Measurements from ENCODE around the gene PRPF19.

The PRPF19 gene

DNA sequence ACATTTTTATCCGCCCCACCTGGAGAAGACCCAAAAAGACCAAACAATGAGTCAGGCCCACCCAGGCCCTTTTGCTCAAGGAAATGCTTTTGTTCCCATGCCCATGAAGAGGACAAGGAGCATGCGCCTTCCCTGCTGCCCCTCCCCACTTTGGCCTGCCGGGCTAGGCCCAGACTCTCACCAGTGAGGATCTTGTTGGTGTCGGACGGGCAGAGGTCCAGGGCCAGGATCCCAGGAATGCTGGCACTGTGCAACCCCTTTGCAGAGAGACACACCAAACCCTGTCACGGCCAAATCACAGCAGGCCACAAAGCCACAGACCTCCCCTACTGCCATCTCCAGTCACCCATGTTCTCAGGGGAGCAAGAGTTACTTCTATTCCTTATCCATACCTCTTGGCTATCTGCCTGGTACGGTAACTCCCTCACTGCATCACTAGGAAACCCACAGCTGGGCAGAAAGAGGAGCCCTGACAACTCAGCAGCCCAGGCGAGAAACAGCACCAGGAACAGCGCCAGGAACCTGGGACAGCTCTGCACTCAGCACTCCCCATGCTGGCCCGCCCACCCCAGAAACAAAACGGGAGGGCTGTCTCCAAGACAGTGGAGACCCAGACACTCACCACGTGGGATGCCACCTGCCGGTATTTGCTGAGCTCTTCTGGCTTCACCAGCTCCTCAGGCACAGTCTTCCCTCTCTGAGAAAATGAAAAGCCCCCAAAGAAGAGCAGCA, 5.5 kb downstream of the PRPF19 start:
- DNase-seq = no peak

DNA sequence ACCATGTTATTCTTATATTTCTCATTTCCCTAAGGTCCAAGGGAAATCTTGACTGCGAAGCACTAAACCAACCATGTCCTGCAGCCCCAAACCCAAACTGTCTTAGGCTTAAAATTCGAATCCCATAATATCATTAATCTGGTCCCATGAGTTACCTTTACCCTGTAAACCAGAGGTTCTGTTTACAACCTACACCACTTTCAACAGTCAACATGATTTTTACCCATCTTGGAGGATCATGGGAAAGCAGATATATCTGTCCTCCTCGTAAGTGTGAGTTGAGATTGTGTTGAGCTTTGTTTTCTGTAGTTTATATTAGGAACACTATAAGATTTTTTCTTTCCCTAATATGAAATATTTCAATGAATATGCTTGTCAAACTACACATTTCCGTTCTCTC, 6.4 kb downstream of the PRPF19 start:
- no peak for DNase-seq

DNA sequence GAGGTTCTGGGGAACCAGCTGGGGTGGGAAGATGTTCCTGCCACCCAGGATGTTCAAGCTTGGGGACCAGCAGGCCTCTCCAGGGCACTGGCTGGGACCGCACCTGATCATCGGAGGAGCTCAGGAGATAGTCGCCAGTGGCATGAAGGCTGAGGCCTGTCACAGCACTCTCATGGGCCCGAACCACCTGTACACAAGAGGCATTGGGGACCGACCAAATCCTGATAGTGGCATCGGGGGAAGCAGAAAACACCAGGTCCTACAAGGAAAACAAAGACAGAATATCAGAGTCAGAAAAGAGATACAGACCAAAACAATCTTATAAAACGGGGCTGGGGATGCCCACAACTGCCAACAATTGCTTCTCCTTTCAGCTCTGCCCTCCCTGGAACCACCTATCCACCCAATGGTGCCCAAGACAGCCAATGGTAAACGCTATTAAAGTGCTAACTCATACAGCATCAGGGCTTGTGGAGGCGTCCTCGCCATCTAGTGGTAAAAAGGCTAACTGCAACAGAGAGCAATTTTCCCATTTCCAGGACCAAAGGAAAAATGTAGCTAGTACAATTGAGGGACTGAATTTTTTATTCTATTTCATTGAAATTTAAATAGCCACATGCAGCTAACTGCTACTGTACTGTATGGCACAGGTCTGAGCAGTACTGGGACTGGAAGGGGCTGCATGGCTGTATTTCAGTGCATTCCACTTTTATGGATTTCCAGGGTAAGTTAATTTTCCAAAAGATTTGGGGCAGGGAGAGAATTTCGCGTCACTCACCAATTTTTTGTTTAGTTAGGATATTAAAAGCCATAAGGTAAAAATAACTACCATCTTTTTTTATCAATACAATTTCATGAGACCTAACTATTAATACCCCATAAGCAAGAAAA, 7.1 kb downstream of the PRPF19 start:
- DNase-seq = peak in 4 of 6 experiments; percentile 17 to 29 (median 24)

DNA sequence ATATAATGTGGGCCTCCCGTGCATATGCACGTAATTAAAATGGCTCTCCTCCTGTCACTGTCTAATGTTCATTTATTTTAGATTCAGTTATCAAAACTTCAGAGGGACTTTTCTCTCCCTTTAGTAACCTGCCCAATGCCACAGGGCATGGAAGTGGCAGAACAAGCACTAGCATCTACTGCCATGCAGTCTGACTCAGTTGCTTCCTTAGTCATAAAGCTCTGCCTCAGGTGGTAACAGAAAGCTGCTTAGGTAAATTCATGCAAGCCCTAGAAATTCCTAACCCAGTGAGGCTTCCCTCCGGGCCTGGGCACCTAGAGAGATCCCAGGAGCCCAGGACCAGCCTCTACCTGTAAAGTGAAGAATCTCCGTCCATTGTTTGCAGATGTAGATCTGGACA, 8.9 kb downstream of the PRPF19 start:
- DNase-seq = no peak

DNA sequence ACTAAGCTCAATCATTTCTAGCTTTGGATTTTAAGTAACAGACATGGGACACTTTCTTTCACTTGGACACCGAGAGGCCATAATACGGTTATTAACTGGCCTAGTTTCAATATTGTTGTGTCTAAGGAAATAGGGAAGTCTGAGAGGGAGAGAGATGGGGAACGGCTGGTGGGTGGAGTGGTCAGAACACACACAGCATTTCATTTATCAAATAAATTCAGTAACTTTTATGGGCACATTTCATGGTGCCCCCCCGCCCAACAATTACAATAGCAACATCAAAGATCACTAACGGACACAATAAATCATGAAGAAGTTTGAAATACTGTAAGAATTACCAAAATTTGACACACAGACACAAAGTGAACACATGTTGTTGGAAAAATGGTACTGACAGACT, 10.7 kb downstream of the PRPF19 start:
- DNase-seq = no peak

DNA sequence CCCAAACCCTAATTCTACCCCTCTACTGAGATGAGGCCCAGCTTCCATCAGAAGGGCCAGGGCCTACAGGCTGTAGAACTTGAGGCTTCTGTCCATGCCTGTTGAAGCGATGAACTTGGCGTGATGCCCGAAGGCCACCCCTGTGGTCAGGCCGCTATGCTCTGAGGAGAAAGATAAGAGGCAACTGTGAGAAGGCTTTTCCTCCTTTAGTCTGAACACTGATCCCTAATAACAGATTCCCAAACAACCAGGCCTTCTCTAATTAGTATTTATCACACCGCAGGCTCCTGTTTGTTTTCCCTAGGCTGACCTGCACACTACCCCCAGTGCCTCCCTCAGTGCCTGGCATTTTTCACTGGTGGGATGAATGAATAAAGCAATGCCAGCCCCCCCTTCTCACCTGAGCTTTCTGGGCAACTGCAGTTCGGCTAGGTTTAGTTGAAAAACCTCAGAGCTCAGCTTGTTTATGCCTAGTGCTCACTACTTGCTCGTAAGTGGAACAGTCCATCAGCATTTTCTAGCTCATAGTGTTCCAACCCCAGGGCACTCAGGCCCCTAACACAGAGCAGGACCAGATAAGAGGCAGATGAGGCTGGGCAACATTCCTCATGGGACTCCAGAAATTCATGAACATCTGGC, 15.2 kb downstream of the PRPF19 start:
- DNase-seq = no peak

DNA sequence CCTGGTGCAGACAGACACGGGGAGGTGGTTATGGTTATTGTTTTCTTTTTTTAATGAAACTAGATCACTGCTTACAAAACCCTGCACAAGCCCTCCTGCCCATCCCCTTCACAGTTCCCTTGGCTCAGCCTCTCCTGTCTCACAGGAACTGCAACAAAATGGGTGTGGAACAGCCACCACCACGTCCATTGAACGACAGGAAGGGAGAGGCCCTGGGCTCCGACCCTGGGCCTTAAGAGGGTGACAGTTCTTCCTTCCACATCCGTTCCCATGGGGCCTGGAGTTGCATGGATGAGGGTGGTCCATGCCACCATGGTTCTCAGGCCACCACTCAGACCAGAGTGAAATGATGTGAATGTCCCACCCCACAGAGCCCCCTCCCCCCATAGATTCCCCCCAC, 15.7 kb downstream of the PRPF19 start:
- no peak for DNase-seq

DNA sequence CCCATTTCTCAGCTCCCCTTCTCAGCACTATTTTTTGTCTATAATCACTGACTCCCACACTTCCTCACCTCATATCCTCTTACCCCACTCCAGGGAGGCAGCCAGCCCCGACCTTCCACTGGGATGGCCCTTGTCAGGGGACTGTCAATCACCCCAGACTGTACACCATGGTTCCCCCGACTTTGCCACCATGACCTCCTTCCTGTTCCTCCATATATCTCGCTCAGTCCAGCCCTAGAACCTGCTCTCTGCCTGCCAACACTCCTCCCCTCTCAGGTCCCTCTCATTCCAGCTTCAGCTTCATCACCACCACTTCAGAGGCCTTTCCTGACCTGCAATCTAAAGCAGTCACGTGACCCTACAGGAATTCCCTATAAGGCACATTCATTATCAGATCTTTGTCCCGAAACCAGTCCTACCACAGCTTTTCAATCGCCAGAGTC, 16.5 kb downstream of the PRPF19 start:
- no peak for DNase-seq

DNA sequence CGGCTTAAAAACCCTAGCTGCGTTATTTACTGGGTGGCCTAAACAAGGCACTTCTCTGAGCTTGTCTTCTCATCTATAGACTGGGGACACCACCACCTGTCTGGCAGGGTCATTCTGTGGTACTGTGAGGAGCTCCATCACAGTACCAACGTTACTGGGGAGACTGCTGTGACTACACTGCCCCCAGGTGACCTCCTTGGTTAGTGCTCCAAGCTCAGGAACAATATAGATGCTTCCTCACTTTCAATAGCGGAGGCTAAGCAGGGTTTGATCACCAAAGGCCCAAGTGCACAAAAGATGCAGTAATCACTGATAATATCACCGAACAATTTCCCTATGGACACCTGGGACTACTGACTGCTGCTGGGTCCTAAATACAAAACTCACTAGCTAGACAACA, 18.8 kb downstream of the PRPF19 start:
- no peak for DNase-seq

DNA sequence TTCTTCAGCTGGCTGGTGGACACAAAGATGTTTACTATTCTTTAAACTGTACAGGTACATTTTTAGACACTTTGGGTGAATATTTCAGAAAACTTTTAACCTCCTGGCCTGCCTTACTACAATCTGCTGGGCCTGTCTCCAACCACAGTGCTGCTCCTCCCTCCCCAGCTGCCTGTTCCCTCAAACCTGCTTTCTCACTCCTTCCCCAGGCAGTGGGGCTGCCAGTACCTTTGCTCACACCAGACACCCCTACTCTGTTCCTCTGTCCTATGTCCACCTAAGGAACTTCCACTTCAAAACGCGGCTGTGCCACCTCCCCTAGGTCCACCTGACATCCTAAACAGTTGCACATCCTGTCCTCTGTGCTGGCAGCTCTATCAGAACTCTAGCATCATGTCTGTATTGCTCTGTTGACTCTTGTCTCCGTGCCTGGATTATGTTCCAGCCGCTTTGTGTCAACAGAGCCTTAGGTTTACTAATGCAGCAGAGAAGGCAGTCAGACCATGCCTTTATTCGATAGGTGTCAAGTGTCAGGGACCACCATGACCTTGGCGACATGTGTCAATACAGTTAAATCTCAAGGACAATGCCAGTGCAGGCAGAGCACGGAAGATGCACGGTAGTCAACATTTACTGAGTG, 25.6 kb downstream of the PRPF19 start:
- no peak for DNase-seq

DNA sequence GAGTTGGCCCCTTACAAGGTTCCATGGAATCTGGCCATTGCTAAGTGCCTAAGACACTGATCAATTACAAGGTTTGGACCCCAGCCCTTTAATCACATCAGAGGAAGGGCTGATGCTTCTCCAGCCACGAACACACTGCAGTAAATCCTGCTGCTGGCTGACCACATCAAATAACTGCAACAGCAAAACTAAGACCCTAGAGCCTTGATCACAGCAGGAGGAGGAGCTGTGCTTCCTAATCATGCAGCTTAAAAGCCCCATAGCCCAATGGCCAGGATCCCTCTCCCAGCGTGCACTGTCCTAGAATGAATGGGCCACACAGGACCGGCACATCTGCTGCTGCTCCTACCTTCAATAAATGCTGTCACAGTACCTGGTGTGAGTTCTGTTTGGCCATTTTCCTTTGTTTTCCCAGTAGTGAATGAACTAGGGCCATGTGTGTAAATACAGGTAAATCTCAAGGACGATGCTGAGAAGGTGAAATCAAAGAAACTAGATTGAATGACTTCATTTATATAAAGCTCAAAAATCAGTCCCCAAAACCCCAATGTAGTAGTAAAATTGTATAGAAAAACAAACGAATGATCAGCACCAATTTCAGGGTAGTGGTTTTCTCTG, 26.3 kb downstream of the PRPF19 start:
- no peak for DNase-seq

DNA sequence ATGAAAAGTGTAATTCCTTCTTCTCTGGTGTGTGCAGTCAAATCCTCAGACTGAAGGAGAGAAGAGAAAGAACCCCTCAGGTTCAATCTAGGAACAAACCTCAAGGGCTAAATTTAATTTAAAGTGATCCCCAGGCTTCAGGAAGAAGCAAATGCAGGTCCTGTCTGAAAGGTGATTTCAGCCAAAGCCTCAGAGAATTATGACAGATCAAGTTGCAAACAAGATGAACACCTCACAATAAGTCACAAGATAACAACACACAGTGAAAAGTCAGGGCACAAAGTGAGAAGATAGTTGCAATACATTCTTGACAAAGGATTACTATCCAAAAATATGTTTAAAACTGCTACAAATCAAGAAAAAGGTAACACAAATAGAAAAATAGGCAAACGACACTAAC, 27.3 kb downstream of the PRPF19 start:
- DNase-seq = no peak

DNA sequence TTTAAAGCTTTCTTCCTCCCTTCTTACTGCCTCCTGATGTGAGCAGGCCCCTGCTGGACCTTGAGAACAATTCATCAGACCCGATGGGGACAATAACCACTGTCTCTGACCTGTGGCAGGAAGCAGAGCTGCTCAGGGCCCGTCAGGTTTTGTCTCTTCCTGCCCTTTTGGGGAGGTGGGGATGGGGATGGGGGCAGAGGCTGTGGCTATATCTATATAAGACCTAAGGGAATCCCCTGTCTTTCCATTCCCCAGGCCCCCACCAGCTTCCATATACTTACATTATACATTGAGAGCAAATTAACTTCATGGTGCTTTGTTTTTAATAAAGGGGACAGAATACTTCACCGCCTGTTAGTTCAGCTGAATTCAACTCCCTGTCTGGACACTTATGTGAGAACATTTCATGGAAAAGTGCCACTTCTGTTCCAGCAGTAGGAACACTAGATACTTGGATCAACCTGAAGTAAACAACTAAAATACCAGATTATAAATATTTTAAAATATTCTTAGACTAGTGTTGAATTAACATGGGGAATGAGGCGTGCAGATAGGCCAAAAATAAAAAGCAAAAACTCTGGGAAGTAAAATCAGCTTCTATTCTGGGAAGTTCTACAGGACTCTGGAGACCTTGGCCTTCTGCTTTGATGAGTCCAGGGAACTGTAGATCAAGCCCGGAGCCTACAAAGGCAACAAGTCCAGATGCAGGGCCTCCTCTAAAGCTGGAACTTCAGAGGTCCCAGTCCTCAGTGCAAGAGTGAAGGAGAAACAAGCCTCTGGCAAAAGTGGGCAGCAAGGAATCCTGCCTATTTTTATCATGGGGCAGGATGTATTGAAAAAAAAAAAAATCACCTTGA, 27.9 kb downstream of the PRPF19 start:
- no peak for DNase-seq

DNA sequence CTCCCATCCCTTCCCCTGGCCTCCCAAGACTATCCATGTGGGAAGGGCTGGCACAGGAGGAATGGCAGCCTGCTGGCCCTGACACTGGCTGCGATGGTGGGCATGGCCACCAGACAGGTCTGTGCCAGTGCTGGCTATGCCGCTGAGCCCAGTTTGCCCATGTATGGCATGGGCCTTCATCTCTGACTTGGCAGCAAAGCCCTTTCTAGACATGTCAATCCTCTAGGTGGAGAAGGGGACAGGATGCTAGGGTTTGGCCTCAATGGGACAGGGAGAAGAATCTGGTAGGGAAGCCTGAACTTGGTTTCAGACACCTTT, 30.3 kb downstream of the PRPF19 start:
- DNase-seq = no peak

DNA sequence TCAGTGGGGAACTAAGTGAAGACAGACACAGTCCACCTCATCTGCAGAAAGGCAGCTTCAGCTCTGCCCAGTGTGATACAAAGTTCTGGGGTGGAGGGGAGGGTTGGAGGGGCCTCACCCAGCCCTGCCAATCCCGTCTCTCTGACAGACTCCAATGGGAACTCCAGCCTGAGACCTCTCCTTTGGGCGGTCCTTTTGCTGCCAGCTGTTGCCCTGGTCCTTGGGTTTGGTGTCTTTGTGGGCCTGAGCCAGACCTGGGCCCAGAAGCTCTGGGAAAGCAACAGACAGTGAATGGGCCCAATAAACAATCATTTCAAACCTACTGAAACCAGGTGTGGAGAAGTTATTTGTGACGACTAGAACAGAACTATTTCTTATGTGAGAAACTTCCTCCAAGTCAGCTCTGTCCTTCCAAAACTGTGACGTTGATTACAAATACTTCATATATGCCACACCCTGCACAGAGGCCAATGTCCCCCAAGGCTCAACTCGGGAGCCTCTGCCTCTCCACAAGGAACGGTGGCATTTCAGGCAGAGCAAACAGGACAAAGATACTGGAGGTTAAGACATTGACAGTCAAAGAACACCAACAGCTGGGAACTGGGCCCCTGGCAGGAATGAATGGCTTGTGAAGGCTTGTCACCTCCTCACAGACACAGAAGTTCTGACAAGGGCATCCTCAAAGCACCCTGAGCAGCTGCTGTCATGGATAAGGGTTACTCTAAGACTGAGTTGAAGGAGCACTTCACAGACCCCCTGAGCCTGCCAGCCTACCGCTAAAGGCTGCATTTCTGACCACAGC, 30.8 kb downstream of the PRPF19 start:
- no peak for DNase-seq

DNA sequence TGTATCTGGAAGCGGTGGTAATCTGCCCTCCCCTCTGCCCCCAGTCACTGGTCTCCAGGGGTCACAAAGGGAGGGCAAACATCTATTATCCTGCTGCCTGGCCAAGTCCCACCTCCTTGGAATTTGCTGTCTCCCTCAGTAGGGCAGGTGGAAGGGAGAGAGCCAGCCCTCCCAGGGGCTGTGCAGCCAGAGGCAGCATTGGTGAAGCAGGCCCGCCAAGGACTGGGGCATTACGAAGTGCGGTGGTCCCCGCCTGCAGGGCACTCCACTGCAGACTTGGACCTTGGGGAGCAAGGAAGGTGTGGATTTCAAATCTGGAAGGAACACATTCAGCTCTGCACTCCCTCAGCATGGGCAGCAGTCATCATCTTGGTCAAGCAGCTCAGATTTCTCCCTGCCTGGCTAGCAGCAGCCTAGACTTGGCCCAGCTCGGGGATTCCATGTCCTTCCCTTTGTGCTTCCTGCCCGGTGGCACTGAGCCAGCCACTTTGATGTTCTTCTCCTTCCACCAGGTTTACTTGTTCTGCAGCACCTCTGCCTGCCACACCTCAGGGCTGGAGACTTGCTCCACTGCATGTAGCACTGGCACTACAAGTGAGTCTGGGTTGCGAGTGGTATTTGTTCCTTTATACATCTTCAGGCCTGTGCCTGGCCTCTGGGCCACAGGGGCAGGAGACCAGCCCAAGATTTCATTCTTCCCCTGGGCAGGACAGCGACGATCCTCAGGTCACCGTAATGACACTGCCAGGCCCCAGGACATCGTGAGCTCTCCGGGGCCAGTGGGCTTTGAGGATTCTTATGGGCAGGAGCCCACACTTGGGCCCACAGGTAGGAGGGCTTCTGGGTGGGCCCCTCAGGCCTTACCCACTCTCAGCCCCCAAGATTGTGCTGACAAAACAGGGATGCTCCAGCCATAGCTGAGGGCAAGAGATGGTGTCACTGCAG, 31.7 kb downstream of the PRPF19 start:
- no peak for DNase-seq

DNA sequence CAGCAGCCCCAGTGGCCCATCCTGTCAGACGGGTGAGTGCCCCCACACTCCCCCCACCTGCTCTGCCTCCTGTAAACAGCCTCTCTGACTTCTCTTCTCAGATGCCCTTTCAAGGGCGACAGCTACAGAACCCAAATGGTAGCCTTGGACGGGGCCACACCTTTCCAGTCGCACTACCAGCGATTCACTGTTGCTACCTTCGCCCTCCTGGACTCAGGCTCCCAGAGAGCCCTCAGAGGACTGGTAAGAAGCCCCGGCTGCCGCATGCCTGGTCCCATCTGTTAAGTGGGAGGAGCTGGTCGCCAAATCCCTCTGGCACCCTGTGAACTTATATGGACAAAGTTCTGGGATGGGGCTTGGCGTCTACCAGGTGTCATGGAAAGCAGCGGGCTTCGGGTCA, 32.9 kb downstream of the PRPF19 start:
- no peak for DNase-seq

DNA sequence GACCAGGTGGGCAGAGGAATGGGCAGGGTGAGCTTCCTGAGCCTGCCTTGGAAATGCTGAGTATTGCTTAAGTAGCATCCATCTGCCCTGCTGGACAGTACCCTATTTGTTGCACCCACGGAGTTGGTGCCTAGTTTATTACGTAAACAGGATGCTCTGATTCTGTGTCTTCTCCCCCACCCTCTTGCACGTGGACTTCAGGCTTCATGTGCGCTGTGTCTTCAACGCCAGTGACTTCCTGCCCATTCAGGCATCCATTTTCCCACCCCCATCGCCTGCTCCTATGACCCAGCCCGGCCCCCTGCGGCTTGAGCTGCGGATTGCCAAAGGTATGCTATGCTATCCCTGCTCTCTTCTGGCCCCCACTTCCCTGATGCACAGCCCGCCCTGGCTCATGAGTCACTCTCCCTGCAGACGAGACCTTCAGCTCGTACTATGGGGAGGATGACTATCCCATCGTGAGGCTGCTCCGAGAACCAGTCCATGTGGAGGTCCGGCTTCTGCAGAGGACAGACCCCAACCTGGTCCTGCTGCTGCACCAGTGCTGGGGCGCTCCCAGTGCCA, 33.3 kb downstream of the PRPF19 start:
- peak in 2 of 6 experiments; percentile 19 to 29 for DNase-seq

DNA sequence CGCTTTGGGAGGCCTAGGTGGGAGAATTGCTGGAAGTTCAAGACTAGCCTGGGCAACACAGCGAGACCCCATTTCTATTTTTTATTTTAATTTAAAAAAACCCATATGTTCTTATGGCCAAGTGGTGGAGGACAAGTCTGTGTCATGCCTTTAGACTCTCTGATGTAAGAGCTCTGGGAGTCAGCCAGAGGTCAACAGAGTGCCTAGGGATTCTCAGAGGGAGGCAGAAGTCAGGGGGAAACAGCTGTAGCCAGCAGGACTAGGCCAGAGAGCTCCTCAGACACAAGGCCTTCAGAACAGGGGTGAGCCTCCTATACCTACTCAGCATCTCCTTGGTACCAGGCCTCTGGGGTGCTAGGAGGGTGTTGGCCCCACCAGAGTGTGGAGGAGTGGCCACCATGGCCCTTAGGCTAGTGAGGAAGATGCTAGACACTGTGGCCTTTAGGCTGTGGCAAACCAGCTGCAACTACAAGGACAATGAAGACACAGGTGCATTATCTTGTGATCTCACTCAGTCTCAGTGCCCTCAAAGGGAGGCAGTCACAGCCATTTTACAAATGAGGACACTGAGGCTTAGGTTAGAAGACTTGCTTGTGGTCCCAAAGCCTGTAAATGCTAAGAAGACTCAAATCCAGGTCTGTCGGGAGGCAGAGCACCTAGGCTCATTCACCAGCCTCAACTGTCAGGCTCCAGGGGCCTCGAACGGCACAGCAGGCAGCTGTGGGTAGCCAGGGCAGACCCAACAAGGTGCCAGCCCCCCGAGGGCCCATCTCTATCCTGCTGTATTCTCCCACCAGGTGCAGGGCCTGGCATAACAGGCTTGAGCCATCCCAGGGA, 34.0 kb downstream of the PRPF19 start:
- no peak for DNase-seq

All from stimulated activated naive CD4-positive, alpha-beta T cell (primary cell).